GM18519 (cell line): Measurements from ENCODE around the gene CALB2.

Source experiments
- ATAC-seq: cut with Tn5 transposase; IDR thresholded peaks from one replicate; pipeline ENCODE4 v1.9.1; 2021; ENCODE audit warnings: mild to moderate bottlenecking, moderate library complexity; ENCODE audit not compliant: unreplicated experiment, low FRiP score

The CALB2 gene

GRCh38 chr16:71384073-71384724 is 25.7 kb downstream of the CALB2 start:
- no peak for ATAC-seq

GRCh38 chr16:71387045-71387871 is 28.7 kb downstream of the CALB2 start:
- ATAC-seq, result no peak

GRCh38 chr16:71389330-71389729 is 30.8 kb downstream of the CALB2 start:
- ATAC-seq, result no peak

GRCh38 chr16:71396594-71396993 is 38.1 kb downstream of the CALB2 start:
- ATAC-seq, result no peak

GRCh38 chr16:71399801-71400563 is 41.5 kb downstream of the CALB2 start:
- no peak for ATAC-seq

GRCh38 chr16:71402007-71402406 is 43.5 kb downstream of the CALB2 start:
- no peak for ATAC-seq

- ATAC-seq, result no peak
These were observed 44.2 kb downstream of the CALB2 start for GRCh38 chr16:71402674-71403073.

GRCh38 chr16:71404364-71404763 is 45.8 kb downstream of the CALB2 start:
- no peak for ATAC-seq

GRCh38 chr16:71406316-71406715 is 47.8 kb downstream of the CALB2 start:
- ATAC-seq, result no peak

- ATAC-seq, result no peak
These were observed 48.2 kb downstream of the CALB2 start for GRCh38 chr16:71406724-71407123.

- no peak for ATAC-seq
These were observed 49.2 kb downstream of the CALB2 start for GRCh38 chr16:71407731-71408130.

- ATAC-seq, result no peak
These were observed 50.0 kb downstream of the CALB2 start for GRCh38 chr16:71408536-71408935.

- no peak for ATAC-seq
These were observed 50.7 kb downstream of the CALB2 start for GRCh38 chr16:71409011-71409775.

- no peak for ATAC-seq
These were observed 51.6 kb downstream of the CALB2 start for GRCh38 chr16:71410146-71410545.

GRCh38 chr16:71412270-71413160 is 54.0 kb downstream of the CALB2 start:
- no peak for ATAC-seq

- ATAC-seq, result no peak
These were observed 54.8 kb downstream of the CALB2 start for GRCh38 chr16:71413341-71413740.

- ATAC-seq, result no peak
These were observed 55.5 kb downstream of the CALB2 start for GRCh38 chr16:71414038-71414437.

- no peak for ATAC-seq
These were observed 63.4 kb downstream of the CALB2 start for GRCh38 chr16:71421911-71422310.

- no peak for ATAC-seq
These were observed 64.5 kb downstream of the CALB2 start for GRCh38 chr16:71423016-71423415.

- no peak for ATAC-seq
These were observed 65.3 kb downstream of the CALB2 start for GRCh38 chr16:71423865-71424264.
